ENCODE results near the gene CD6.

GRCh38 chr11:60951606-60951903 is 19.9 kb upstream of the CD6 start:
- no peak for TF ChIP-seq NR2C1 (IDR thresholded peaks at IDR 0.05)
- TF ChIP-seq EZH2 (IDR thresholded peaks at IDR 0.05; ENCODE audit: borderline replicate concordance, control insufficient read depth, low read depth, low read length) = no peak
